ENCODE measurements around the gene FOXK2.

FOXK2 gene

DNA sequence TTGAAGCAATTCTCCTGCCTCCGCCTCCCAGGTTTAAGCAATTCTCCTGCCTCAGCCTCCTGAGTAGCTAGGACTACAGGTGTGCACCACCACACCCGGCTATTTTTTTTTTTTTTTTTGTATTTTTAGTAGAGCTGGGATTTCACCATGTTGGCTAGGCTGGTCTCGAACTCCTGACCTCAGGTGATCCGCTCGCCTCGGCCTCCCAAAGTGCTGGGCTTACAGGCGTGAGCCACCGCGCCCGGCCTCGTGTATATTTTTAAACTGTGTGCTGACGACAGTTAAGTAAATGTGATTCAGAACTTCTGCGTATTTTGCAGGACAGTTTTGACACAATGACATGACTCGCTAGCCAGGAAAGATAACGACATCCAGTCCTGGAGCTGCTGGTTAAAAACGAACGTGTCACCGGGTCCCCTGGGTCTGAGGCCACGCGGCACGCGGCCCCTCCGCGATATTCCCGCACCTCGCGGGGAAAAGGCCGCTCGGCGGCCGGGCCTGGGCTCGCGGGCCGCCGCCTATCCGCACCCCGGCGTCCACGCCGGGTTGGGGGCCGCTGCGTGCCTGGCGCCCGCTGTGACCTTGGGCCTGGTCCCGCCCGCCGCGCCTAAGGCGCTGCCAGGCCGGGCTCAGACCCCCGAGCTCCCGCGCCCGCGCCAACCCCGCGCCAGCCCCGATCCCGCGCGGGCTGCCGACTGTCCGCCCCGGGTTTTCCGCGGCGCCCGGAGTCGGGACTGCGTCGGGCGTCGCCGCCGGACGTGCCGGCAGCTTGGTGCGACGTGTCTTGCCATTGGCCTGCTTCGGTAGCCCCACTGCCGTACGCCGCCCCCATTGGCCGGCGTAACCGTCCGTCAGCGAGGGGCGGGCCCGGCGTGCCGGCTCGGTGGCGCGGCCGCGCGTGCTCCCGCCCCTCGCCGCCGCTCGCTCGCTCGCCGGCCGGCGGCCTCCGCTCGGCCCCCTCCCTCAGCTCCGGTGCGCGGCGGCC lies at the start of gene FOXK2:
TSS of gene FOXK2 (plus strand) at position 907 of the 985 bp plus-strand sequence. CDS start 157 bp downstream, outside the sequence.
- peak within 1 kb of the TSS; percentile 95 for H3K4me3 ChIP-seq (ENCODE audit: low read depth, low read length)
- peak; percentile 98 for DNase-seq (ENCODE audit: low read depth)
- TF ChIP-seq, protein P1, sequence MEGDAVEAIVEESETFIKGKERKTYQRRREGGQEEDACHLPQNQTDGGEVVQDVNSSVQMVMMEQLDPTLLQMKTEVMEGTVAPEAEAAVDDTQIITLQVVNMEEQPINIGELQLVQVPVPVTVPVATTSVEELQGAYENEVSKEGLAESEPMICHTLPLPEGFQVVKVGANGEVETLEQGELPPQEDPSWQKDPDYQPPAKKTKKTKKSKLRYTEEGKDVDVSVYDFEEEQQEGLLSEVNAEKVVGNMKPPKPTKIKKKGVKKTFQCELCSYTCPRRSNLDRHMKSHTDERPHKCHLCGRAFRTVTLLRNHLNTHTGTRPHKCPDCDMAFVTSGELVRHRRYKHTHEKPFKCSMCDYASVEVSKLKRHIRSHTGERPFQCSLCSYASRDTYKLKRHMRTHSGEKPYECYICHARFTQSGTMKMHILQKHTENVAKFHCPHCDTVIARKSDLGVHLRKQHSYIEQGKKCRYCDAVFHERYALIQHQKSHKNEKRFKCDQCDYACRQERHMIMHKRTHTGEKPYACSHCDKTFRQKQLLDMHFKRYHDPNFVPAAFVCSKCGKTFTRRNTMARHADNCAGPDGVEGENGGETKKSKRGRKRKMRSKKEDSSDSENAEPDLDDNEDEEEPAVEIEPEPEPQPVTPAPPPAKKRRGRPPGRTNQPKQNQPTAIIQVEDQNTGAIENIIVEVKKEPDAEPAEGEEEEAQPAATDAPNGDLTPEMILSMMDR (IDR thresholded peaks at IDR 0.05; ENCODE audit: insufficient read depth, low read depth, low read length, missing control alignments), result no peak

DNA sequence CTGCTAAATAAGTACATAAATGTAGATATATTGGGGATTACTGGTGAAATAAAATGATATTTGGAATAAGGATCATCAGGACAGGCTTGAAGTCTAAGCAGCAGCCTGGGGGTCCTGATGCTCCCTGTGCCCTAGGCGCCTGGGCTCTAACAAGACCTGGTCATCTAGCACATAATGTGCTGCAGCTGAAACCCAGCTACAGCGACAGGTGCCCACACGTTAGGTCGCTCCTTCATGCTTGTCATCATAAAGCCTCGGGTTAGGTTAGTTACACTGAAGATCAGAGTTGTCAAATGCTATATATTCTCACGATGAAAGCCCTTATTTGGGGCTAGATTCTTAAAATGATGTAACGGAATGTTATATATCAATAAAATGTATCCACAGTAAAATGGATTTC lies 49.5 kb upstream of the FOXK2 start:
- TF ChIP-seq, protein P1 (IDR thresholded peaks at IDR 0.05; ENCODE audit: insufficient read depth, low read depth, low read length, missing control alignments), result no peak
- DNase-seq (ENCODE audit: low read depth), result no peak
- H3K4me3 ChIP-seq (ENCODE audit: low read depth, low read length), result no peak overlapping the region

DNA sequence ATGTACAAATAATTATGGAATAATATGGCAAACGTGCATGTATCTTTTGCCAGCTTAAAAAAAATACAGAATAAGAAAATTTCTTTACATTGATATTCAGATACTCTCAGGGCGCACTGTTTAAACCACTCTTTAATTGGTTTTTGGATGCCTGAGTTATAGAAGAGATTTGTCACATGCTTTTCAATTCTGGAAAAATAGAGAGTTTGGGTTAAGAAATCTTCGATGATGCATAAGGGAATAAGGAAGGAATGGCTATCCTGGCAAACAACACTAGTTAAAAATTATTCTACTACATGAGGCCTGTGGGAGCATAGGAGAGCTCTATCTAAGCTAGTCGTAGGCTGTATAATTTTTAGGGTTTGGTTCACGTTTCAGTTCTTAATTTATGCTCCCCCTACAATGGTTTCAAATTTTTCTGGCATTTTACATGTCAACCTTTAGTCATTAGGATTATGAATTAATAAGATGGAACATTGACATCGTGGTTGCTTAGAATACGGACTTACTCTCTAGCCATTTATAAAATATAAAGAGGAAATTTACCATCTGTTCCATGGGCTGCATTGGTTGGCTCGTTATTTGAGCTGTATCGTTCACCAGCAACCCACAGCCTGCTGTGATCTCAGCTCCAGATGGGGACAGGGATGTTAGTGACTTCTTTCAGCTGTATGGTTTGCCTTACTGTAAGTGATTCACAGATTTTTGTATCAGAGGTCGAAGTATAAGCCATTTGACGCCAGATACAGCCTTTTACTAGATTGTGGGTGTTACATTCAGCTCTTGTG lies 45.1 kb upstream of the FOXK2 start:
- DNase-seq (ENCODE audit: low read depth), result no peak
- no peak overlapping the region for H3K4me3 ChIP-seq (ENCODE audit: low read depth, low read length)
- TF ChIP-seq, protein P1 (IDR thresholded peaks at IDR 0.05; ENCODE audit: insufficient read depth, low read depth, low read length, missing control alignments), result no peak

DNA sequence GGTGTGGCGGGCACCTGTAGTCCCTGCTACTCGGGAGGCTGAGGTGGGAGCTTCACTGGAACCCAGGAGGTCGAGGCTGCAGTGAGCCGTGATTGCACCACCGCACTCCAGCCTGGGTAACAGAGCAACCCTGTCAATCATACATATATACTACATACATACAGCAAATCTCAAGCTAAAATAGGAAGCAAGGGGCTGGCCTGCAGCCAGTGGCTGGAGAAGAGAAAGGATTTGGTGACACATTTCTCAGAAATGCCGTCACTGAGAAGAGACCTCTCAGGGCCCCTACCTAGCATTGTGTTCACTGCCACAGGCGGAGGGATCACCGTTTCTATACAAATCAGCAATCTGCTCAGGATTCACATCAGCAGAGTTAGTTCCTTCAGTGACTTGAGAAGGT lies 44.1 kb upstream of the FOXK2 start:
- no peak for DNase-seq (ENCODE audit: low read depth)
- no peak overlapping the region for H3K4me3 ChIP-seq (ENCODE audit: low read depth, low read length)
- TF ChIP-seq, protein P1 (IDR thresholded peaks at IDR 0.05; ENCODE audit: insufficient read depth, low read depth, low read length, missing control alignments), result no peak

DNA sequence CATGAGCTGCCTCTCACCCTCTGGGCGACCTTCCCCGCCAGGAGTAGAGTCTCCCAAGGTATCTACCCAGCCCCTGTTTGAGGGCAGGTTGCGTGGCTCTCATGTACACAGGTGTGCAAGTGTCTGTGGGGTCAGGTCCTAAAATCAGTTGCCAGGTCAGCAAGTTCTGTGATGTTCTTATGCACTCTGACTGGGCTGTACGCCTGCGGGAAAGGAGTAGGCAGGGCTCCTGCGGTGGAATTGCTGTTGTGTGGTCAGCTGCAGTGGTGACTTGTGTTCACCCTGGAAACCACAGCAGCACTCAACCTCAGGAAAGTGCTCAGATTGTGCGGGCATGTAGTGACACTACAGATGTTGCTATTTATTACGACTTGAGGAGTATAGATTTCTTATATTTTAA lies 41.6 kb upstream of the FOXK2 start:
- TF ChIP-seq, protein P1 (IDR thresholded peaks at IDR 0.05; ENCODE audit: insufficient read depth, low read depth, low read length, missing control alignments), result no peak
- H3K4me3 ChIP-seq (ENCODE audit: low read depth, low read length), result no peak overlapping the region
- no peak for DNase-seq (ENCODE audit: low read depth)

DNA sequence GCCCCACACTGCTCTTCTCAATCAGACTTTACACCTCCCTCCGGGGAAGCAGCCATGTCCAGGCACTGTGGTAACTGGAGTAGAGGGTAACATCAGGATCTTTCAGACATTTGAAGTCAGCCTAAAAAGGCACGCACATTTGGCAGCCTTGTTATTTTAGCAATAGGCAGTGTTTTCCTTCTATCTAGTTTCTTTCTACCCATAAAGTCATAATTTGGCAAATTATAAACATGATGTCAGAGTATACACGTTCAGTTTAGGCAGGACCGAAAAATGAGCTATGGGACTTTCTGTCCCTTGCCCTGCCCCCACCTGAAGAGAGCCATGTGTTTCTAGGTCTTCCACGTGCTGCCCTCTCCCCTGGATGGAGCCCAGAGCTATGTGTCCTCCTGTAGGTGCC lies 39.9 kb upstream of the FOXK2 start:
- no peak overlapping the region for H3K4me3 ChIP-seq (ENCODE audit: low read depth, low read length)
- TF ChIP-seq, protein P1 (IDR thresholded peaks at IDR 0.05; ENCODE audit: insufficient read depth, low read depth, low read length, missing control alignments), result no peak
- no peak for DNase-seq (ENCODE audit: low read depth)
